H9 (cell line): ENCODE results near the gene BTBD8. TPM values are rescaled to one million over a fixed set of nuclear protein-coding genes. Genes with fewer than 3 reads are reported as not detected.

ENCODE experiments used
- DNase-seq: peaks from one replicate; pipeline ENCODE4 v3.0.0-alpha.2; 2017
- H2AFZ ChIP-seq: one replicate; pipeline ENCODE4 v1.6.1; 2013; ENCODE audit warnings: mild to moderate bottlenecking, low read length, control low read depth, moderate library complexity
- H2AK5ac ChIP-seq: 2 replicates; pipeline ENCODE4 v1.6.1; 2013; ENCODE audit warnings: low read length, control low read depth, mixed read lengths; ENCODE audit not compliant: insufficient read length
- H2BK120ac ChIP-seq: one replicate; pipeline ENCODE4 v1.6.1; 2013; ENCODE audit warnings: low read depth, mild to moderate bottlenecking, low read length, control low read depth, inconsistent platforms; ENCODE audit not compliant: poor library complexity, severe bottlenecking
- H2BK12ac ChIP-seq: 2 replicates; pipeline ENCODE4 v1.6.1; 2013; ENCODE audit warnings: low read length, control low read depth, mixed read lengths, low read depth; ENCODE audit not compliant: insufficient read length
- H2BK15ac ChIP-seq: 2 replicates; pipeline ENCODE4 v1.6.1; 2013; ENCODE audit warnings: low read depth, low read length, control low read depth
- H2BK20ac ChIP-seq: one replicate; pipeline ENCODE4 v1.6.1; 2013; ENCODE audit warnings: low read depth, mild to moderate bottlenecking, low read length, control low read depth, inconsistent platforms; ENCODE audit not compliant: poor library complexity, severe bottlenecking
- H2BK5ac ChIP-seq: 2 replicates; pipeline ENCODE4 v1.6.1; 2013; ENCODE audit warnings: low read length, control low read depth, mixed read lengths; ENCODE audit not compliant: insufficient read length
- H3K14ac ChIP-seq: 2 replicates; pipeline ENCODE4 v1.6.1; 2013; ENCODE audit warnings: low read length, control low read depth; ENCODE audit not compliant: insufficient read depth
- H3K18ac ChIP-seq: 2 replicates; pipeline ENCODE4 v1.6.1; 2013; ENCODE audit warnings: low read depth, mild to moderate bottlenecking, mixed read lengths, low read length, control low read depth; ENCODE audit not compliant: insufficient read length
- H3K23ac ChIP-seq: 2 replicates; pipeline ENCODE4 v1.6.1; 2013; ENCODE audit warnings: low read length, control low read depth, mixed read lengths, low read depth; ENCODE audit not compliant: insufficient read length
- H3K23me2 ChIP-seq: 2 replicates; pipeline ENCODE4 v1.6.1; 2013; ENCODE audit warnings: low read depth, mild to moderate bottlenecking, mixed read lengths, low read length, control low read depth; ENCODE audit not compliant: insufficient read length, poor library complexity, severe bottlenecking
- H3K27ac ChIP-seq: 2 replicates; pipeline ENCODE4 v1.5.1; 2013; ENCODE audit warnings: low read length, control low read depth, mixed read lengths, low read depth; ENCODE audit not compliant: insufficient read length
- H3K27me3 ChIP-seq: 2 replicates; pipeline ENCODE4 v1.6.1; 2013; ENCODE audit warnings: low read length, control low read depth, inconsistent platforms; ENCODE audit not compliant: insufficient read depth
- H3K4ac ChIP-seq: 2 replicates; pipeline ENCODE4 v1.6.1; 2013; ENCODE audit warnings: low read depth, mild to moderate bottlenecking, control low read depth, inconsistent platforms, low read length, moderate library complexity
- H3K4me1 ChIP-seq: 2 replicates; pipeline ENCODE4 v1.6.1; 2013; ENCODE audit warnings: low read length, control low read depth, inconsistent platforms; ENCODE audit not compliant: insufficient read depth
- H3K4me2 ChIP-seq: 2 replicates; pipeline ENCODE4 v1.6.1; 2013; ENCODE audit warnings: low read length, control low read depth, mixed read lengths; ENCODE audit not compliant: insufficient read length, insufficient read depth
- H3K56ac ChIP-seq: 2 replicates; pipeline ENCODE4 v1.6.1; 2013; ENCODE audit warnings: low read depth, mild to moderate bottlenecking, mixed read lengths, low read length, control low read depth; ENCODE audit not compliant: insufficient read length
- H3K79me1 ChIP-seq: 2 replicates; pipeline ENCODE4 v1.6.1; 2013; ENCODE audit warnings: low read depth, mild to moderate bottlenecking, moderate library complexity, low read length, control low read depth, inconsistent platforms; ENCODE audit not compliant: insufficient read depth, poor library complexity, severe bottlenecking
- H3K79me2 ChIP-seq: 2 replicates; pipeline ENCODE4 v1.6.1; 2013; ENCODE audit warnings: low read length, control low read depth, inconsistent platforms; ENCODE audit not compliant: insufficient read depth
- H3K9ac ChIP-seq: 2 replicates; pipeline ENCODE4 v1.6.1; 2013; ENCODE audit warnings: low read length, control low read depth, mixed read lengths; ENCODE audit not compliant: insufficient read length; ENCODE audit errors: extremely low read depth
- H3K9me3 ChIP-seq: one replicate; pipeline ENCODE4 v1.6.1; 2013; ENCODE audit warnings: low read depth, low read length, inconsistent platforms; ENCODE audit not compliant: control insufficient read depth
- H3T11ph ChIP-seq: one replicate; pipeline ENCODE4 v1.6.1; 2013; ENCODE audit warnings: mild to moderate bottlenecking, low read length, control low read depth, inconsistent platforms
- H4K20me1 ChIP-seq: one replicate; pipeline ENCODE4 v1.6.1; 2013; ENCODE audit not compliant: control insufficient read depth, insufficient read length, insufficient read depth
- H4K5ac ChIP-seq: 2 replicates; pipeline ENCODE4 v1.6.1; 2013; ENCODE audit warnings: low read depth, mild to moderate bottlenecking, mixed read lengths, low read length, control low read depth; ENCODE audit not compliant: insufficient read length
- H4K8ac ChIP-seq: replicated peaks from 2 replicates; pipeline ENCODE4 v1.6.1; 2013; ENCODE audit warnings: low read length, control low read depth, mixed read lengths, low read depth; ENCODE audit not compliant: insufficient read length
- H4K91ac ChIP-seq: 2 replicates; pipeline ENCODE4 v1.6.1; 2013; ENCODE audit warnings: low read depth, mild to moderate bottlenecking, moderate library complexity, mixed read lengths, low read length, control low read depth; ENCODE audit not compliant: insufficient read length
- H3K27ac Mint-ChIP-seq, 3 experiments: 2 replicates in 2 of 3; 3 replicates in 1 of 3; pipeline ENCODE4 v1.8.0; 2020 to 2021; ENCODE audit warnings: mixed read lengths in 3 of 3, mild to moderate bottlenecking in 1 of 3, moderate library complexity in 1 of 3
- H3K27me3 Mint-ChIP-seq: 2 replicates; pipeline ENCODE4 v1.8.0; 2021; ENCODE audit warnings: low read depth, mild to moderate bottlenecking, moderate library complexity, mixed read lengths
- H3K36me3 Mint-ChIP-seq, 3 experiments: 2 replicates in 2 of 3; 3 replicates in 1 of 3; pipeline ENCODE4 v1.8.0; 2020 to 2021; ENCODE audit warnings: low read depth in 3 of 3, mixed read lengths in 3 of 3; ENCODE audit not compliant: insufficient read depth in 1 of 3
- H3K4me1 Mint-ChIP-seq, 2 experiments: 2 replicates each; pipeline ENCODE4 v1.8.0; 2020; ENCODE audit warnings: mixed read lengths in 2 of 2
- H3K4me3 Mint-ChIP-seq, 2 experiments: 2 replicates in 1 of 2; 3 replicates in 1 of 2; pipeline ENCODE4 v1.8.0; 2020 to 2021; ENCODE audit warnings: mild to moderate bottlenecking in 2 of 2, mixed read lengths in 2 of 2, moderate library complexity in 1 of 2
- H3K9me3 Mint-ChIP-seq, 2 experiments: 2 replicates in 1 of 2; 3 replicates in 1 of 2; pipeline ENCODE4 v1.8.0; 2020; ENCODE audit warnings: mild to moderate bottlenecking in 2 of 2, mixed read lengths in 2 of 2, moderate library complexity in 1 of 2
- CTCF ChIP-seq: fragments of 200-600 bp; sonication (generic); conservative IDR thresholded peaks from 3 replicates; pipeline ENCODE4 v1.8.0; 2021; ENCODE audit warnings: antibody characterized with exemption, mild to moderate bottlenecking
- WGBS: extraction: QIAGEN DNeasy Blood & Tissue Kit; methylation state at CpG from one replicate; pipeline ENCODE4 v1.1.7; 2013; ENCODE audit warnings: missing lambda C conversion rate, low lambda C conversion rate, mixed read lengths; ENCODE audit not compliant: insufficient read length; ENCODE audit errors: extremely low coverage; 5-methylcytosine and 5-hydroxymethylcytosine counted together
- total RNA-seq: library from RNA; stranded (reverse); gene quantifications from 2 replicates; pipeline ENCODE4 v1.2.1, GENCODE V29; 2021

The BTBD8 gene
- total RNA-seq, 1 experiment from 2014 or later = 1.4 TPM

- DNase-seq = no peak
- H3K9me3 Mint-ChIP-seq = no peaks in the 10 kb centered on the region; a peak in 1 of 5 replicates
- no peaks in the 10 kb centered on the region for H3K4me1 ChIP-seq
- H3K4me1 Mint-ChIP-seq = 0 out of 4 replicates have a peak, but pooled peaks cover 0 to 2% of the 10 kb centered on the region in 2 experiments
- no peak overlapping the region for H2AK5ac ChIP-seq
- H3K36me3 Mint-ChIP-seq = no peaks in the 10 kb centered on the region
- H3K27me3 ChIP-seq = no peaks in the 10 kb centered on the region
- H3K27ac Mint-ChIP-seq = no peak overlapping the region
- no peak overlapping the region for H3K56ac ChIP-seq
- no peak overlapping the region for H3T11ph ChIP-seq
- no peak overlapping the region for H3K18ac ChIP-seq
- no peak overlapping the region for H3K27ac ChIP-seq
- no peak overlapping the region for H2BK15ac ChIP-seq
- no peak overlapping the region for H2AFZ ChIP-seq
- TF ChIP-seq CTCF = no peak
- no peak overlapping the region for H3K4me2 ChIP-seq
- H4K20me1 ChIP-seq = no peaks in the 10 kb centered on the region
- no peak overlapping the region for H2BK120ac ChIP-seq
- H2BK20ac ChIP-seq = no peak overlapping the region
- H3K9me3 ChIP-seq = no peaks in the 10 kb centered on the region
- no peak overlapping the region for H4K5ac ChIP-seq
- no CpG with 5 or more reads among the region's 5 CpGs for WGBS
- H3K4me3 Mint-ChIP-seq = no peak overlapping the region
- H3K23ac ChIP-seq = no peak overlapping the region
- H3K14ac ChIP-seq = no peak overlapping the region
- no peak overlapping the region for H2BK5ac ChIP-seq
- H3K9ac ChIP-seq = no peak overlapping the region
- no peak overlapping the region for H3K4ac ChIP-seq
- H3K27me3 Mint-ChIP-seq = no peaks in the 10 kb centered on the region
- H4K91ac ChIP-seq = no peak overlapping the region
- no peaks in the 10 kb centered on the region for H3K79me1 ChIP-seq
- no peaks in the 10 kb centered on the region for H3K23me2 ChIP-seq
- no peaks in the 10 kb centered on the region for H3K79me2 ChIP-seq
- H2BK12ac ChIP-seq = no peak overlapping the region
- H4K8ac ChIP-seq = no peak overlapping the region
Measured at GRCh38 chr1:92095874-92096273, 15.7 kb downstream of the BTBD8 start.
